Upper lobe of left lung (tissue), 4 donors: Measurements from ENCODE around the gene NMU.

Source experiments
- EP300 ChIP-seq, 4 donors: sonication (generic); formaldehyde crosslinking; IDR thresholded peaks; one replicate each; pipeline ENCODE4 v1.5.1; 2017; ENCODE audit warnings: antibody characterized with exemption in 4 of 4, control low read depth in 2 of 4
- POLR2A ChIP-seq, 4 donors: fragments of 450-650 bp; IDR thresholded peaks; one replicate each; pipeline ENCODE4 v1.5.1; 2016 to 2017; ENCODE audit warnings: antibody characterized with exemption in 4 of 4, mild to moderate bottlenecking in 2 of 4
- POLR2AphosphoS5 ChIP-seq, 2 donors: sonication (generic); formaldehyde crosslinking; IDR thresholded peaks; one replicate each; pipeline ENCODE4 v1.5.1; 2017; ENCODE audit warnings: antibody characterized with exemption in 2 of 2
- TF ChIP-seq, protein P1 (sequence below), 6 experiments: fragments of 450-650 bp in 4 of 6; fragments of 200-600 bp in 2 of 6; sonication (generic) in 2 of 6; IDR thresholded peaks; one replicate each; pipeline ENCODE4 v1.5.1; 2016 to 2019; ENCODE audit warnings: antibody characterized with exemption in 6 of 6

DNA sequence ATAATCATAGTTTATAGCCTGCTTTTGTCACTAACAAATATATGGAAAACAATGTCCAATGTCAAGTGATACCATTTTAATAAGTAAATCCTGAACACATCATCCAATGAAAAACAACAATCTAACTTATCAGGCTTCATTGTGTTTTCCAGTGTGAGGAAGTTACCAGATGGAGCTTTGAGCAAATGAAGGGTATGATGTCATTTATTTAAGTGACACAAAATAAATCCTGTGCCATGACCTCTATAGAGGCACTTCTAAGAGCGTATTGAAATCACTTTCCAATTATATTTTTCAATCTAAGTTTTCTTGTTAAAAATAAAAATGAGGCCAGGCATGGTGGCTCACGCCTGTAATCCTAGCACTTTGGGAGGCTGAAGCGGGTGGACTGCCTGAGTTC lies 48.2 kb upstream of the NMU start:
- TF ChIP-seq, protein P1, sequence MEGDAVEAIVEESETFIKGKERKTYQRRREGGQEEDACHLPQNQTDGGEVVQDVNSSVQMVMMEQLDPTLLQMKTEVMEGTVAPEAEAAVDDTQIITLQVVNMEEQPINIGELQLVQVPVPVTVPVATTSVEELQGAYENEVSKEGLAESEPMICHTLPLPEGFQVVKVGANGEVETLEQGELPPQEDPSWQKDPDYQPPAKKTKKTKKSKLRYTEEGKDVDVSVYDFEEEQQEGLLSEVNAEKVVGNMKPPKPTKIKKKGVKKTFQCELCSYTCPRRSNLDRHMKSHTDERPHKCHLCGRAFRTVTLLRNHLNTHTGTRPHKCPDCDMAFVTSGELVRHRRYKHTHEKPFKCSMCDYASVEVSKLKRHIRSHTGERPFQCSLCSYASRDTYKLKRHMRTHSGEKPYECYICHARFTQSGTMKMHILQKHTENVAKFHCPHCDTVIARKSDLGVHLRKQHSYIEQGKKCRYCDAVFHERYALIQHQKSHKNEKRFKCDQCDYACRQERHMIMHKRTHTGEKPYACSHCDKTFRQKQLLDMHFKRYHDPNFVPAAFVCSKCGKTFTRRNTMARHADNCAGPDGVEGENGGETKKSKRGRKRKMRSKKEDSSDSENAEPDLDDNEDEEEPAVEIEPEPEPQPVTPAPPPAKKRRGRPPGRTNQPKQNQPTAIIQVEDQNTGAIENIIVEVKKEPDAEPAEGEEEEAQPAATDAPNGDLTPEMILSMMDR (IDR thresholded peaks at IDR 0.05): no peak
- TF ChIP-seq POLR2A (IDR thresholded peaks at IDR 0.05) (no peak), POLR2AphosphoS5 (IDR thresholded peaks at IDR 0.05) (no peak), EP300 (IDR thresholded peaks at IDR 0.05) (no peak)
